ENCODE data around the gene PRKD1. TPM values are rescaled to one million over a fixed set of nuclear protein-coding genes. Genes with fewer than 3 reads are reported as not detected.

Gene PRKD1
- total RNA-seq, 1 experiment from 2014 or later: not detected

DNA sequence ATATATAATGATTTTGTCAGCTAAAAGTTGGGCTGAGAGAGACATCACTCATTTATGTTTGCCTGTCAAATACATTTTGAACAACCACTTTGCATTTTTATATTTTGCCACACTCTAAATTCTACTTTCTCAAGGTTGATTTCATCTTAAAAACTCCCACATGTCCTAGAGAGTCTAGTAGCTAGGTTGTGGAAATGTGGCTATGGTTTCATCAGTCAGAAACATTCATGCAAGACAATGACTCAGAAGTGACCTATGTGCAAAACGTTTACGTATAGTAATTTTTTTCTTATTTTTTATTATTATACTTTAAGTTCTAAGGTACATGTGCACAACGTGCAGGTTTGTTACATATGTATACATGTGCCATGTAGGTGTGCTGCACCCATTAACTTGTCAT lies 27.4 kb upstream of the PRKD1 start:
- H3K4me3 ChIP-seq (replicated peaks in 1 of 2; ENCODE audit: low read depth in 1 of 2, low read length in 2 of 2): no peak overlapping the region
- H3K9me3 ChIP-seq (ENCODE audit: control insufficient read depth in 1 of 2, insufficient read depth in 1 of 2, low read depth in 1 of 2, low read length in 2 of 2): peaks cover 12 to 19% of the 10 kb centered on the region in 2 experiments; a peak in 2 of 4 replicates
- no peak overlapping the region for H2AFZ ChIP-seq (ENCODE audit: low read depth, low read length, poor library complexity, severe bottlenecking)
- RAD21 ChIA-PET (ENCODE audit: low non-redundant PET in 1 of 2, low total read pairs in 2 of 2, uncharacterized antibody in 2 of 2, unreplicated experiment in 2 of 2): no interaction called here
- no peaks in the 10 kb centered on the region for H3K9me2 ChIP-seq (ENCODE audit: insufficient read depth)
- no peaks in the 10 kb centered on the region for H3K36me3 ChIP-seq (ENCODE audit: control insufficient read depth in 1 of 2, insufficient read depth in 2 of 2, low read length in 2 of 2)
- H3K4me1 ChIP-seq (ENCODE audit: control insufficient read depth in 1 of 2, insufficient read depth in 2 of 2, low read length in 2 of 2): no peaks in the 10 kb centered on the region
- POLR2A ChIA-PET: no interaction called here
- H3K4me2 ChIP-seq (ENCODE audit: low read length): no peak overlapping the region
- no peaks in the 10 kb centered on the region for H3K79me2 ChIP-seq (ENCODE audit: insufficient read depth, low read length)
- no peak overlapping the region for H3K27ac ChIP-seq (ENCODE audit: low read depth, low read length)
- no peak for DNase-seq (ENCODE audit: low read depth, low spot score)
- H3K27me3 ChIP-seq (ENCODE audit: insufficient read depth, low read length): no peaks in the 10 kb centered on the region
- CTCF ChIA-PET: no interaction called here
- no TSS peak for BruUV-seq (replicated peaks)
- no peak overlapping the region for H3K9ac ChIP-seq (ENCODE audit: low read length)
- intact Hi-C loops (cut with micrococcal nuclease): no loop called here
- ATAC-seq: no peak
- TF ChIP-seq EZH2phosphoT487 (IDR thresholded peaks at IDR 0.05; ENCODE audit: borderline replicate concordance) (no peak), JUND (IDR thresholded peaks at IDR 0.05) (no peak), SRF (IDR thresholded peaks at IDR 0.05; ENCODE audit: low read depth) (no peak), TCF7L2 (IDR thresholded peaks at IDR 0.05; ENCODE audit: borderline replicate concordance, extremely low read depth, insufficient read depth, insufficient read length) (no peak), POLR2A (IDR thresholded peaks at IDR 0.05; ENCODE audit: borderline replicate concordance, extremely low read depth, insufficient read depth, insufficient read length) (no peak), EZH2 (IDR thresholded peaks at IDR 0.05) (no peak), SIN3A (IDR thresholded peaks at IDR 0.05; ENCODE audit: low read depth) (no peak), ELF1 (IDR thresholded peaks at IDR 0.05; ENCODE audit: borderline replicate concordance, low read depth) (no peak), FOSL1 (IDR thresholded peaks at IDR 0.05; ENCODE audit: low read depth) (no peak), ZNF274 (IDR thresholded peaks at IDR 0.05; ENCODE audit: low read depth, low read length) (no peak), REST (IDR thresholded peaks at IDR 0.05; ENCODE audit: low read depth) (no peak), EGR1 (IDR thresholded peaks at IDR 0.05; ENCODE audit: low read depth) (no peak), POLR2AphosphoS5 (IDR thresholded peaks at IDR 0.05; ENCODE audit: low read depth, low read length) (no peak), CEBPB (IDR thresholded peaks at IDR 0.05; ENCODE audit: low read depth) (no peak), SP1 (IDR thresholded peaks at IDR 0.05; ENCODE audit: low read depth) (no peak), YY1 (IDR thresholded peaks at IDR 0.05; ENCODE audit: extremely low read depth, insufficient replicate concordance, low read depth, low read length) (no peak), CBX3 (IDR thresholded peaks at IDR 0.05; ENCODE audit: low read depth) (no peak), RAD21 (IDR thresholded peaks at IDR 0.05; ENCODE audit: low read depth) (no peak)
- no peaks in the 10 kb centered on the region for H4K20me1 ChIP-seq (ENCODE audit: insufficient read depth)

Measured in HCT116 (cell line).